ENCODE measurements around the gene RPGRIP1L.

Gene RPGRIP1L

GRCh38 chr16:53703590-53704444 lies at the start of gene RPGRIP1L, which contains the start of gene FTO:
RPGRIP1L (minus strand) TSS chr16:53703859; CDS start chr16:53700723, 3,136 bp downstream.
FTO (plus strand) TSS chr16:53704156.
- Histone ChIP-seq H3K4me2 (ENCODE audit: low read length) (peak within 1 kb of the TSS; percentile 88), H3K27me3 (ENCODE audit: control insufficient read depth, insufficient read depth, low read length) (no peaks in the 10 kb centered on the region), H3K79me2 (peaks cover 42% of the 10 kb centered on the region), H3K36me3 (ENCODE audit: control insufficient read depth, insufficient read depth, low read length) (no peaks in the 10 kb centered on the region), H3K9me3 (ENCODE audit: control insufficient read depth, low read length) (no peaks in the 10 kb centered on the region), H3K4me3 (ENCODE audit: low read depth, low read length) (peak within 1 kb of the TSS; percentile 88), H2AFZ (peak within 1 kb of the TSS; percentile 70), H3K27ac (peak within 1 kb of the TSS; percentile 68), H3K9ac (peak within 1 kb of the TSS; percentile 34), H3K4me1 (peaks cover 8% of the 10 kb centered on the region)
- peak; percentile 7 for TF ChIP-seq CTCF (IDR thresholded peaks at IDR 0.05)

- TF ChIP-seq CTCF (IDR thresholded peaks at IDR 0.05): no peak
- peaks cover 22% of the 10 kb centered on the region for H3K79me2 ChIP-seq
- H3K27ac ChIP-seq: no peak overlapping the region
- H3K9ac ChIP-seq: no peak overlapping the region
- no peaks in the 10 kb centered on the region for H3K36me3 ChIP-seq (ENCODE audit: control insufficient read depth, insufficient read depth, low read length)
- H3K4me1 ChIP-seq: peaks cover 14% of the 10 kb centered on the region
- no peak overlapping the region for H2AFZ ChIP-seq
- H3K27me3 ChIP-seq (ENCODE audit: control insufficient read depth, insufficient read depth, low read length): no peaks in the 10 kb centered on the region
- H3K4me2 ChIP-seq (ENCODE audit: low read length): no peak overlapping the region
- no peak overlapping the region for H3K4me3 ChIP-seq (ENCODE audit: low read depth, low read length)
- no peaks in the 10 kb centered on the region for H3K9me3 ChIP-seq (ENCODE audit: control insufficient read depth, low read length)
Observed at GRCh38 chr16:53753431-53753830, 49.8 kb upstream of the RPGRIP1L start.

- Histone ChIP-seq H3K36me3 (ENCODE audit: control insufficient read depth, insufficient read depth, low read length) (no peaks in the 10 kb centered on the region), H3K27ac (no peak overlapping the region), H3K9ac (no peak overlapping the region), H2AFZ (no peak overlapping the region), H3K27me3 (ENCODE audit: control insufficient read depth, insufficient read depth, low read length) (no peaks in the 10 kb centered on the region), H3K9me3 (ENCODE audit: control insufficient read depth, low read length) (no peaks in the 10 kb centered on the region), H3K79me2 (peaks cover 23% of the 10 kb centered on the region), H3K4me1 (peaks cover 14% of the 10 kb centered on the region), H3K4me3 (ENCODE audit: low read depth, low read length) (no peak overlapping the region), H3K4me2 (ENCODE audit: low read length) (no peak overlapping the region)
- TF ChIP-seq CTCF (IDR thresholded peaks at IDR 0.05): no peak
Observed at GRCh38 chr16:53752560-53752959, 48.9 kb upstream of the RPGRIP1L start.

GRCh38 chr16:53745753-53746266 lies 42.2 kb upstream of the RPGRIP1L start:
- TF ChIP-seq CTCF (IDR thresholded peaks at IDR 0.05): no peak
- Histone ChIP-seq H3K4me2 (ENCODE audit: low read length) (no peak overlapping the region), H3K4me1 (peaks cover 3% of the 10 kb centered on the region), H3K4me3 (ENCODE audit: low read depth, low read length) (no peak overlapping the region), H2AFZ (no peak overlapping the region), H3K27me3 (ENCODE audit: control insufficient read depth, insufficient read depth, low read length) (no peaks in the 10 kb centered on the region), H3K79me2 (peaks cover 46% of the 10 kb centered on the region), H3K36me3 (ENCODE audit: control insufficient read depth, insufficient read depth, low read length) (no peaks in the 10 kb centered on the region), H3K27ac (no peak overlapping the region), H3K9me3 (ENCODE audit: control insufficient read depth, low read length) (no peaks in the 10 kb centered on the region), H3K9ac (no peak overlapping the region)
